HFF-Myc (cell line): ENCODE results near the gene PGLYRP2.

Source experiments
- DNase-seq: peaks from one replicate; pipeline ENCODE4 v3.0.0-alpha.2; 2011; ENCODE audit warnings: low read depth; ENCODE audit errors: extremely low read depth
- H3K4me3 ChIP-seq: replicated peaks from 2 replicates; pipeline ENCODE4 v1.5.1; 2011; ENCODE audit warnings: low read depth, mild to moderate bottlenecking, control low read depth, low read length
- TF ChIP-seq, protein P1 (sequence below): IDR thresholded peaks from 2 replicates; pipeline ENCODE4 v1.5.1; 2012; ENCODE audit warnings: mild to moderate bottlenecking, low read depth, low read length, control low read depth; ENCODE audit errors: missing control alignments

The PGLYRP2 gene

DNA sequence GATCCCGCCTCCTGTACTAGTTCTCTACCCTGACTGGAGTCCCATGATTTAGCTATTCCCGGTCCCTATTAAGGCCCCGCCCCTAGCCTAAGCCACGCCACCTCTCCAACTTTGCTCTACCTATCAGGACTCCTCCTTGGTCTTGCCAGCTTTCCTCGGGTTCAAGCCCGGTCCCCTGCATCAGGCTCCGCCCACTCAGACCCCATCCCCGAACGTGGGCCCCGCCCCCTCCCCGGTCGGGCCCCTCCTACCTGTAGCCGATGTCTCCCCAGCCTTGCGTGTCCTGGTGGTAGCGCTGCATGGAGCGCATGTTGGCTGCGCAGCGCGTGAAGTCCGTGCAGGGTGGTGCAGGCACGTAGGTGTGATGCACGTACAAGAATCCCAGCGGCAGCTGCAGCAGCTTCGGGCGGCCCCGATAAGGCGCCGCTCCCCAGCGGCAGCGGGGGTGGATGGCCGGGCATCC lies 7.6 kb downstream of the PGLYRP2 start:
- DNase-seq, result no peak
- TF ChIP-seq, protein P1, sequence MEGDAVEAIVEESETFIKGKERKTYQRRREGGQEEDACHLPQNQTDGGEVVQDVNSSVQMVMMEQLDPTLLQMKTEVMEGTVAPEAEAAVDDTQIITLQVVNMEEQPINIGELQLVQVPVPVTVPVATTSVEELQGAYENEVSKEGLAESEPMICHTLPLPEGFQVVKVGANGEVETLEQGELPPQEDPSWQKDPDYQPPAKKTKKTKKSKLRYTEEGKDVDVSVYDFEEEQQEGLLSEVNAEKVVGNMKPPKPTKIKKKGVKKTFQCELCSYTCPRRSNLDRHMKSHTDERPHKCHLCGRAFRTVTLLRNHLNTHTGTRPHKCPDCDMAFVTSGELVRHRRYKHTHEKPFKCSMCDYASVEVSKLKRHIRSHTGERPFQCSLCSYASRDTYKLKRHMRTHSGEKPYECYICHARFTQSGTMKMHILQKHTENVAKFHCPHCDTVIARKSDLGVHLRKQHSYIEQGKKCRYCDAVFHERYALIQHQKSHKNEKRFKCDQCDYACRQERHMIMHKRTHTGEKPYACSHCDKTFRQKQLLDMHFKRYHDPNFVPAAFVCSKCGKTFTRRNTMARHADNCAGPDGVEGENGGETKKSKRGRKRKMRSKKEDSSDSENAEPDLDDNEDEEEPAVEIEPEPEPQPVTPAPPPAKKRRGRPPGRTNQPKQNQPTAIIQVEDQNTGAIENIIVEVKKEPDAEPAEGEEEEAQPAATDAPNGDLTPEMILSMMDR, result no peak
- no peak overlapping the region for H3K4me3 ChIP-seq

DNA sequence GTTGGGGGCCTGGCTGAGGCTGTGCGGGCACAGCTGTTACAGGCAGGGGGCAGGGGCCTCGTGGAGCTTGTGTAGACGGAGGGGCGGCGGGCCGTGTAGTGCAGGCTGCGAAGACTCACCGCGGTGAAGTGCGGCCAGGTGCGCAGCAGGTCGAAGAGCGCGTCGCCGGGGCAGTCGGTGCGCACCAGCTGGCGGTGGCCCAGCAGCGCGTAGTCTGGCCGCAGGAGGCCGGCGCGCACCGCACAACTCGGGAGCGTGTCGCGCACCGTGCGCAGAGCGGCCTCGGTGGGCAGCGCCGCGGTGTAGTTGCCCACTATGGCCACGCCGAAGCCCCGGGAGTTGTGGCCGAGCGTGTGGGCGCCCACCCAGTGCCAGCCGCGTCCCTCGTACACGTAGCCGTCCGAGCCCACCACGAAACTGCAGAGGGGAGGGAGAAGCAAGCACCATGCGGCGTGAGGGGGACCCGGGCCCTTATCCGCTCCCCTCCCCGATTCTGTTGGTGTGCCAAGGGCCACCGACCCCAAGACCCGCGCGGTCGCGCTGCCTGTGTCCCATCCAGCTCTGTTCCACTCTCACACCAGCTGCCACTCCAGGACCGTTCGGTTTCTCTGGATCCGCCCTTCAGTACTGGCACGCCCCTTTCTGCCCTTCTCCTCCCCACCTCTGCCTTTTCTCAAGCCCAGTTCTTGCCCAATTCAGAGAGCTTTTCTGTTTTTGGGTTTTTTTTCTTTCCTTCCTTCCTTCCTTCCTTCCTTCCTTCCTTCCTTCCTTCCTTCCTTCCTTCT lies 9.6 kb downstream of the PGLYRP2 start:
- H3K4me3 ChIP-seq, result no peak overlapping the region
- DNase-seq, result no peak
- TF ChIP-seq, protein P1, result no peak

DNA sequence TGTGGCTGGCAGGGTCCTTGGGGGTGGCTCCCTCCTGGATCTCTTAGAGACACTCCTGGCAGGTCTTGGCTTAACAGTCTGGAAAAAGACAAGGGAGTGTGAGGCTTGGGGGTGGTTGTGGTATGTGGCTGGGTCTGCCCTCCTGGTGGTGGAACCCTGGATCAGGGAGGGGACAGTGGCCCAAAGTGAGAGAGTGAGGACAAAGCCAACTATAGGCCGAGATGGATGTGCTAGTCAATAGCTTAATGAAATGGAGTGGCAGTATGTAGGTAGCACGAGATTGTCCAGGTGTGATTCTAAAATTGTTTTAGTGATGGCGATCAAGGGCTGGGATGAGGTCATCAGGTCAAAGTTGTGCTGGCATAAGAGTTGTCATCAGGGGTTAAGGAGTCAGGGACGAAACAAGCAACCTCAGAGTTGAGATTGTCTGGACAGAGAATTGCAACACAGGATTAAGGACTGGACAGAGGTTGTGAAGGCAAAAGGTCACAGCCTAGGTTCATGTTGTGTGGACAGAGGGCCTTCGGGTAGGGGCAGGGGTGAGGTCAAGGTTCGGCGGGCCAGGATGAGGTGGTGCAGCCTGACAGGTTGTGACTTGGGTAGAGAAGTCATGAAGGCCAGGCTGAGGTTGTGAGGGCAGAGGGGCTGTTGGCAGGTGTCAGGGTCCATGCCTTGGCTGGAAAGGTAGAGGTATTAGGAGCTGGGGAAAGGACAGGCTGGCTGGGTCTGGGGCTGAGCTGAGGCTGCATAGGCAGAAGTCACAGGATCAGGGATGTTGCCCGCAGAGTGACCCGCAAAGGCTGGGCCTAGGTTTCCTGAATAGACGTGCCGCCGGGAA lies 10.4 kb downstream of the PGLYRP2 start:
- TF ChIP-seq, protein P1, result no peak
- no peak overlapping the region for H3K4me3 ChIP-seq
- DNase-seq, result no peak

DNA sequence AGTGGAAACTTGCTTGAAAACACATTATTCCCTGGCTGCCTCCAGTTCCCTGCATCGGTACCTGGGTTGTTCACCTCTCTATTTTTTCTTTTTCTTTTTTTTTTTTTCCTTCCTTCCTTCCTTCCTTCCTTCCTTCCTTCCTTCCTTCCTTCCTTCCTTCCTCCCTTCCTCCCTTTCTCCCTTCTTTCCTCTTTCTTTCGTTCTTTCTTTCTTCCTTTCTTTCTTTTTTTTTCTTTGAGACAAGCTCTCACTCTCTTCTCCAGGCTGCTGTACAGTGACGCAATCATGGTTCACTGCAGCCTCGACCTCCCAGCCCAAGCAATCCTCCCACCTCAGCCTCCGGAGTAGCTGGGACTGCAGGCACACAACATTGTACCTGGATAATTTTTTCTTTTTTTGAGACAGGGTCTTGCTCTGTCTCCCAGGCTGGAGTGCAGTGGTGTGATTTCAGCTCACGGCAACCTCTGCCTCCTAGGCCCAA lies 11.5 kb downstream of the PGLYRP2 start:
- no peak overlapping the region for H3K4me3 ChIP-seq
- no peak for DNase-seq
- TF ChIP-seq, protein P1, result no peak

DNA sequence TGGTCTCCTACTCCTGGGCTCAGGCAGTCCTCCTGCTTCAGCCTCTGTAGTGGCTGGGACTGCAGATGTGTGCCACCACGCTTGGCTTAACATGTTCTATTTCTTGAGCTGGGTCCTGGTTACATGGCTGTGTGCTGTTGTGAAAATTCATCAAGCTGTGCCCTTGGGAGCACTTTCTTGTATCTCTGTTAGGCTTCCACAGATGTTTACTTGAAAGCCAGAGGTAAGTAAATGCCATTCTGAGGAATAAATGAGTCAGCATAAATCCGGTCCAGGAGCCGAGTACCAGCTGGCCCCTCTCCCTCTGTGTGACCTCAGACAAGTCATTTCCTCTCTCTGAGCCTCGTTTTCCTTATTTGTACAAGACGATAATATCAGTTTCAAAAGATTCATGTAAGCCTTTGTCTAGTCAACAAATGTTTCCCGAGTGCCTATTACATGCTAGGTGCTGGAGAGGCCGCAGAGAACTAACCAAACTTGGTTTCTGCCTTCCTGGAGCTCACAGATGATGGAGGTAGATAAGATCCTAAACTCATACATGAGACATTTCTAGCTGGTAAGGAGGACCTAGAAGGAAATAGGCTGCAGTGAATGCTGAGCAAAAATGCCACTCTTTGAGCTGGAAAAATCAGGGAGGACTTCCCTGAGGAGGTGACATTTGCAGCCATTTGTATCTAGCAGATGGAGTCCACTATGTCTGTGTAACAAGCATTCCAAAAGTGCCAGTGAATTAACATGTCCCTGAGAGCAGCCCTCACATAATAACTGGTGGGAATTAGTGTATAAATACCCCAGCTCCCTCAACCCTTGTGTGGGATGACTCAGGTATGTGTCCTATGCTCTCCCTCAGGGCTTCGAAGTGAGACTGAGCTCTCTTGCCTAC lies 12.2 kb downstream of the PGLYRP2 start:
- peak; percentile 24 for DNase-seq
- TF ChIP-seq, protein P1, result no peak
- no peak overlapping the region for H3K4me3 ChIP-seq
